ENCODE measurements around the gene CCDC88C.

GRCh38 chr14:91223028-91223783 lies 194.4 kb downstream of the CCDC88C start:
- TF ChIP-seq CTCF (conservative IDR thresholded peaks at IDR 0.05; ENCODE audit: low read depth, low read length) (no peak), EZH2phosphoT487 (IDR thresholded peaks at IDR 0.05; ENCODE audit: borderline replicate concordance, low read length) (no peak), EZH2 (IDR thresholded peaks at IDR 0.05; ENCODE audit: low read length, unreplicated experiment) (no peak)

All from PC-3 (cell line).